ENCODE measurements around the gene HS2ST1.
A peak's percentile ranks its signal among the peaks of the same experiment; 100 is the strongest.
"Not testable (repeated sequence)": the region's sequence is repeated elsewhere in the genome, so short reads cannot be mapped to it uniquely, and the experiment has no call there.

HS2ST1 gene

DNA sequence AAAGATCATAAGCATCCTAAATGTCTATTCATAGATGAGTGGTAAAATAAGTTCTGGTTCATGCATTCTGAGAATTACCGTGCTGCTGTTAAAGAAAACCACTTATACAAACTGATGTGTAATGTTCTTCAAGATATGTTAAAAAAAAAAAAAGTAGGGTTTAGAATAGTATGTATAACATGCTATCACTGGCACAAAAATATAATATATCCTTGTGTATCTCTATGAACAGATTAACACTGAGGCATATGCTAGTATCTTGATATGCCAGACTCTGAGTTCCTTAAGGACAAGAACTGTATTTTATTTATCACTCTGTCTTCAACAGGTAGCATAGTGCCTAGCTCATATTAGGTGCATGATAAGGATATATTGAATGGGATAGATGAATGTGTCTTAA lies 108.9 kb downstream of the HS2ST1 start:
- TF ChIP-seq, protein P1, sequence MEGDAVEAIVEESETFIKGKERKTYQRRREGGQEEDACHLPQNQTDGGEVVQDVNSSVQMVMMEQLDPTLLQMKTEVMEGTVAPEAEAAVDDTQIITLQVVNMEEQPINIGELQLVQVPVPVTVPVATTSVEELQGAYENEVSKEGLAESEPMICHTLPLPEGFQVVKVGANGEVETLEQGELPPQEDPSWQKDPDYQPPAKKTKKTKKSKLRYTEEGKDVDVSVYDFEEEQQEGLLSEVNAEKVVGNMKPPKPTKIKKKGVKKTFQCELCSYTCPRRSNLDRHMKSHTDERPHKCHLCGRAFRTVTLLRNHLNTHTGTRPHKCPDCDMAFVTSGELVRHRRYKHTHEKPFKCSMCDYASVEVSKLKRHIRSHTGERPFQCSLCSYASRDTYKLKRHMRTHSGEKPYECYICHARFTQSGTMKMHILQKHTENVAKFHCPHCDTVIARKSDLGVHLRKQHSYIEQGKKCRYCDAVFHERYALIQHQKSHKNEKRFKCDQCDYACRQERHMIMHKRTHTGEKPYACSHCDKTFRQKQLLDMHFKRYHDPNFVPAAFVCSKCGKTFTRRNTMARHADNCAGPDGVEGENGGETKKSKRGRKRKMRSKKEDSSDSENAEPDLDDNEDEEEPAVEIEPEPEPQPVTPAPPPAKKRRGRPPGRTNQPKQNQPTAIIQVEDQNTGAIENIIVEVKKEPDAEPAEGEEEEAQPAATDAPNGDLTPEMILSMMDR (IDR thresholded peaks at IDR 0.05; ENCODE audit: borderline replicate concordance, control extremely low read depth, extremely low read depth, insufficient read depth, missing control alignments): no peak
- DNase-seq (ENCODE audit: low spot score): no peak
- in situ Hi-C loops (cut with MboI; ENCODE audit: low sequenced_read_pairs, unreplicated experiment): no loop called here

DNA sequence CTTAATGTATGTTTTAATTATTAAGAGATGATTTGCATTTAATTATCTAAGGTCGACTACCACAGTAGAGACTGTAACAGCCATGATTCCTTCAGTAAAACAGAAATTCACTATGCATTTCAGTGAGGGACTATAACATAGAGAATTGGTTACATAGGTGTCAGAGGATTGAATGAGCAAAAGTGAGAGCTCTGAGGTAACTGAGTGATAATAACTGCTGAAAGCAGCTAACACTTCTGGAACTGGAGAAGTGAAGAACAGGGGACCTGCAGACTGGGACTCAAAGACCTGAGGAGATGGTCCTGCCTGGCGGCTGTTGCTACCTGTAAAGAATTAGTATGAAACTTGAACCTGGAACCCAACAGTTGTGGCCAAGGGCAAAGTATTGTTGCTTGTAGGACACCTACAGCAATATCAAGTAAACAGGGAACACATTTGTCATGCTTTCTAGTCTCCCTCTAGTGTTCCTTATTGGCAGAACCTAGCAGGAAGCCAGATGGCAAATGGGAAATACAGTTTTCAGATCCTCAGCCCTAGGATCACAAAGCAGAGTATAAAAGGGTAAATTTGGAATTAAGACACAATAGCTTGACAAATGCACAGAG lies 110.6 kb downstream of the HS2ST1 start:
- TF ChIP-seq, protein P1 (IDR thresholded peaks at IDR 0.05; ENCODE audit: borderline replicate concordance, control extremely low read depth, extremely low read depth, insufficient read depth, missing control alignments): peak; percentile 37
- in situ Hi-C loops (cut with MboI; ENCODE audit: low sequenced_read_pairs, unreplicated experiment): no loop called here
- DNase-seq (ENCODE audit: low spot score): peak; percentile 25

DNA sequence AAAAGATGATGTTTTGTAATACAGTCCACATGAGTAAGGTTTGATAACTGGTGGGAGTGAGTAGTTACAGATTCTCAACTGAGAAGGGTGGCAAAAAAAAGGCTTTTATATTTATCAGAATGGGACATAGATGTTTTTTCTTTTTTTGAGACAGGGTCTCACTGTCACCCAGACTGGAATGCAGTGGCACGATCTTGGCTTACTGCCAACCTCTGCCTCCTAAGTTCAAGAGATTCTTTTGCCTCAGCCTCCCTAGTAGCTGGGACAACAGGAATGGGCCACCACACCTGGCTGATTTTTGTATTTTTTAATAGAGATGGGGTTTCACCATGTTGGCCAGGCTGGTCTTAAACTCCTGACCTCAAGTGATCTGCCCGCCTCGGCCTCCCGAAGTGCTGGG lies 113.1 kb downstream of the HS2ST1 start:
- in situ Hi-C loops (cut with MboI; ENCODE audit: low sequenced_read_pairs, unreplicated experiment); DNase-seq (ENCODE audit: low spot score): not testable (repeated sequence)

DNA sequence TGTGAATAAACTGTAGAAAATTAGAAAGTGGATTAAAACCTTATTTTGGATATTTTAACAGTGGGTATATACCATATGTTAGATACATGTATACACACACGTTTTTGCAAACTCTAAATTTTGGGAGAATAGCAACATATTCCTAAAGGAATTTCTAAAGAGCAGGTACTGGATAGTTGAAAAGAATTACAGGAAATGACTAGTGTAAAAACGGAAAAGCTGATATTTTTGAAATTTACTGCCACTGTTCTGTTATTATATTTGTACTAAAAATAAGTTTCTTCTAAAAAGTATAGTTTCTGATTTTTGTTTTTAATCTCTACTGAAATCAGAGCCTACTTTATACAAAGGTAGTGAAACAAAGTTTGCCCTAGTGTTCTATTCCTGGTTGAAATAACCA lies 114.1 kb downstream of the HS2ST1 start:
- TF ChIP-seq, protein P1 (IDR thresholded peaks at IDR 0.05; ENCODE audit: borderline replicate concordance, control extremely low read depth, extremely low read depth, insufficient read depth, missing control alignments): no peak
- in situ Hi-C loops (cut with MboI; ENCODE audit: low sequenced_read_pairs, unreplicated experiment): no loop called here
- no peak for DNase-seq (ENCODE audit: low spot score)

DNA sequence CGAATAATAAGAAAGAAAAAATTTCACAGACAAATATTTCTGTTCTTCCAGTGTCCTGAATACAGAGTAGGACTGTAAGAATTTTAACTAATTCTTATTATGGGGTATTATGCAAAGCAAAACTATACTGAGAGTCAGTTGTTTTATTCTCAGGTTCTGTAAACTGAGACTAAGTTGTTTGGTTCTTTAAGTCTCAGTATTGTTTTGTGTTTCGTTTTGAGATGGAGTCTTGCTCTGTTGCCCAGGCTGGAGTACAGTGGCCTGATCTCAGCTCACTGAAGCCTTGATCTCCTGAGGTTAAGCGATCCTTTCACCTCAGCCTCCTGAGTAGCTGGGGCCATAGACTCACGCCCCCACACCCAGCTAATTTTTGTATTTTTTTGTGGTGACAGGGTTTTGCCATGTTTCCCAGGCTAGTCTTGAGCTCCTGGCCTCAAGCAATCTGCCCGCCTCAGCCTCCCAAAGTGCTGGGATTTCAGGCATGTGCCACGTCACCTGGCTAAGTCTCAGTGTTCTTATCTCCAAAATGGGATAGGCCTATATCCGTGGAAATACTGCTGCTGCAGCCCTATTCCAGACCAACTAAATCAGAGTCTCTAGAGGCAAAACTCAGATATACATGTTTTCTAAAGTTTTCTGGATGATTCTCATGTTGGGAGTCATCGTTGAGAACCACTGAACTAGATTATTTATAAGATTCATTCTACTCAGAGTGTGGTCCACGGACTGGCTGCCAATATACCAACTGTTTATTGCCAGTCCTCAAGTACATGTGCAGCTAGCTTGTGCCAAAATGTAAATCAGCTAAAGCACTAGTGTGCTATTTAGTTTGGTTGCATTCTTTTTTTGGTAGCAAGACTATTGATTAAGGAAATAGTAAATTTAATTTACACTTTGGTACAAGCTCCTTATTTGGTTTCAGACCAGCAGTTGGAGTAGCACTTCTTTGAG lies 116.6 kb downstream of the HS2ST1 start:
- DNase-seq (ENCODE audit: low spot score): no peak
- in situ Hi-C loops (cut with MboI; ENCODE audit: low sequenced_read_pairs, unreplicated experiment): no loop called here
- TF ChIP-seq, protein P1 (IDR thresholded peaks at IDR 0.05; ENCODE audit: borderline replicate concordance, control extremely low read depth, extremely low read depth, insufficient read depth, missing control alignments): no peak

DNA sequence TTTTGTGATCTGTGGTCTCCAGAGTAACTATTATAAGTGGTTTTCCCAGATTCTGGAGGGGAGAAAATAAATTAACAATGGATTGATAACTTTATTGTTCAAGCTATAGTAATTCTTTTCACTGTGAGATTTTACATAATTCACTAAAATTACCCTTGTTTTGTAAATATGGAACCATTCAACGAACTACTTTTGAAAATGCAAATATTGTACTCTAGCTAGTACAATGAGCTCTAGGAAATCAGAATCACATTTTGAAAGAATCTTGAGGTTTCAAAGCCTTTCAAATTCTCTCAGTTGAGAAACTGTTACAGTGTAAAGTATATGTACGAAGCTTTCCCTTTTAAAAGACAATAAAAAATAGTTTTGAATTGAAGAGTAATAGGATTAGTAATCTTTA lies 119.9 kb downstream of the HS2ST1 start:
- TF ChIP-seq, protein P1 (IDR thresholded peaks at IDR 0.05; ENCODE audit: borderline replicate concordance, control extremely low read depth, extremely low read depth, insufficient read depth, missing control alignments): no peak
- no peak for DNase-seq (ENCODE audit: low spot score)
- in situ Hi-C loops (cut with MboI; ENCODE audit: low sequenced_read_pairs, unreplicated experiment): no loop called here

DNA sequence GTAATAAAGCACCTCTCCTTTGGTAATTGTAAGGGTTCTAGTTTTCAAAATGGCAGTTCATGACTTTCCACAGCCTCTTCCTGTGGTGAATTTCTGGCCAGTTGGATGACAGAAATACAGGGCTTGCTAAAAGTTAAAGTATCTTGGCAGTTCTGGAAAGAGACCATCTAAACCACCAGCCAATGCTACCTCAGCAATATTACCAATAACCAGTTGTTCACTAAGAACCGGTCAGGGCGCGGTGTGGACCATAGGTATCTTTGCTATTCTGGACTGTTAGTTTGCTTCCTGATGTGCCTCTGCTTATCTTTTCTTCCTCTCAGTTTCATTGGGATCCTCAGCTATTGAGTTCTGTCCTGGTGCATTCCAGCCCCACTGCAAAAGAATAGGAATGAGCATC lies 124.7 kb downstream of the HS2ST1 start:
- in situ Hi-C loops (cut with MboI; ENCODE audit: low sequenced_read_pairs, unreplicated experiment): no loop called here
- DNase-seq (ENCODE audit: low spot score): no peak
- TF ChIP-seq, protein P1 (IDR thresholded peaks at IDR 0.05; ENCODE audit: borderline replicate concordance, control extremely low read depth, extremely low read depth, insufficient read depth, missing control alignments): no peak
